ENCODE results near the gene CBFA2T2.
"Not testable (repeated sequence)": the region's sequence is repeated elsewhere in the genome, so short reads cannot be mapped to it uniquely, and the experiment has no call there.

The CBFA2T2 gene

DNA sequence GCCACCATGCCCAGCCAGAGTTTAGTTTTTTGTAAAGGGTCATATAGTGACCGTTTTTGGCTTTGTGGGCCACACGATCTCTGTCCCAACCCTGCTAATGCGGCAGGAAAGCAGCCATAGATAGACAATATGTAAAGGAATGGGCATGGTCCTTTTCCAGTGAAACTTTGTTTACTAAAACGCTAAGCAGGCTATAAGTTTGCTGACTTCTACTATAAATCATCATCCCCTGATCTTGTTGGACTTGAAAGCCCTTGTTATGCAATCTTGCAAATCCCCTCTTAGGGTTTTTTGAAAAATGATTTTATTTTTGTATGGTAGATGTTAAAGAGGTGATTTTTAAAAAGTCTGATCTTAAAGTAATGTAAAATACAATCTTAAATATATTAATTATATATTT is 63.6 kb downstream of the CBFA2T2 start:
- DNase-seq = no peak

DNA sequence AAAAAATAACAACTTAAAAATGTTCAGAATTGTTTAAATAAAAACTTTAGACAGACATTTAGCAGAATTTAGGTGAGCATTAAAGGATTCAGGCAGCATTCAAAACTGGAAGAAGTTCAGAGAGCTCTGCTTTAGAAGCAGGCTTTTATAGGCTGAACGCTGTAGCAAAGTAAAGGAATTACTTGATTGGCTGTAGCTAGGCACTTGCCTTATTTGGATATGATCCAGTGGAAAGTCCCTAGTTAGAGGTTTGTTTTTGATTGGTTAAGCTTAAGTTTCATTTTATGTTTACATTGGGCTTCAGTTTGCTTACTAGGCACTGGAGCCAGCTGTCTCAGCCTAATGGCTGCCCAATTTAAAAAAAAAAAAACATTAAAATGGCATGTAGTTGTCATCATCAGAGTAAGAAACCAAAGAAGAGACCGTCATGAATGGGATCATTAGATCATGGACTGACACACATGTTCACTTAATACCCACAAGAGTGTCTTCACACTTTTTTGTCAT is 65.1 kb downstream of the CBFA2T2 start:
- peak; percentile 94 for DNase-seq

- no peak for DNase-seq
Measured at GRCh38 chr20:33555755-33556154, 65.9 kb downstream of the CBFA2T2 start.

DNA sequence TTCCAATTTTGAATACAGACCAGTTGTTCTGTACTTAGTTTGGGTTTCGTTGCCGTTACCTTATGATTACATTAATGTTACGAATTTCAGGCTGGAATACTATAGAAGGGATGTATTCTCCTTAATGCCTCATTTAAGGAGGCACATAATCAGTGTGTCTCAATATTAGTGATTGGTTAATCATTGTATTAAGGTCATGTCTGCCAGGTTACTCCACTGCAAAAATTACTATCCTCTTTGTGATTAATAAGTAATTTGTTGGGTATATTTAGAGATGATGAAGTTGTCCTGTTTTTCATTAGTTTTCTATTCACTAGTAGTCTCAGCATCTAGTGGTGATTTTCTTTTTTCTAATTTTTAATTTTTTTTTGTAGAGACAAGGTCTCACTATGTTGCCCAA is 66.3 kb downstream of the CBFA2T2 start:
- DNase-seq = no peak

DNA sequence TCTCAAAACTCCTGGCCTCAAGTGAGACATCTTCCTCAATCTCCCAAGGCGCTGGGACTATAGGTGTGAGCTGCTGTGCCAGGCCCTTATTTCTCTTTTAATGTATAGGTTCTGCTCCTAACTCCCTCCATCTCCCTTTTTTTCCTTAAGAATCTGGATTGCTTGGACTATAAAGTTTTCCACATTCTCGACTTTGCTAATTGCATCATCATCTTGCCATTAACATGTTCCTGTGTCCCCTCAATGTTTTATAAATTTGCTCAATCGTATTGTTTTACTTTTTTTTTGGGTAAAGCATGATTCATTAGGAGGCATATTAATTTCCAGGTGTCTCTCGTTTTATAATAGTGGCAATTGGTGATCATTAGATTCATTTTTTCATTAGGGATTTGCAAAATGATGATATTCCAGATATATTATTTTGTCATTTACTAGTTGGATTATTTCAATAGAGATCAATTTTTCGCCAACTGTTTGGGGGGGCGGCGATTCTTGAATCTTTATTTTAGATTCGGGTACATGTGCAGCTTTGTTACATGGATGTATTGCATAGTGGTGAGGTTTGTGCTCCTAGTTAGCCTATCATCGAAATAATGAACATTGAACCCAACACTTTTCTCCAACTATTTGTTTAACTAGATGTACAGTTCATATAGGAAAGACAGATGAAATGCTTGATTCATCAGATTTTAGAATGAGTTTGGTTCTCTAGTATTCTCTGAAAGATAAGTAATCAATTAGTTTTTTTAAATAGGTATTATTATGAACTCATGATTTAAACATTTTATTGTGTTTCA is 68.7 kb downstream of the CBFA2T2 start:
- no peak for DNase-seq

DNA sequence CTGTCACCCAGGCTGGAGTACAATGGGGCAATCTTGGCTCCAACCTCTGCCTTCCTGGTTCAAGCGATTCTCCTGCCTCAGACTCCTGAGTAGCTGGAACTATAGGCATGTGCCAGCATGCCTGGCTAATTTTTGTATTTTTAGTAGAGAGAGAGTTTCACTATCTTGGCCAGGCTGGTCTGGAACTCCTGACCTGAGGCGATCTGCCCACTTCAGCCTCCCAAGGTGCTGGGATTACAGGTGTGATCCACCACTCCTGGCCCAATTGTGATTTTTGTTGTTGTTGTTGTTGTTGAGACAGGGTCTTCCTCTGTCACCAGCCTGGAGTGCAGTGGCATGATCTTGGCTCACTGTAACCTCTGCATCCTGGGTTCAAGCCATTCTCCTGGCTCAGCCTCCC is 69.3 kb downstream of the CBFA2T2 start:
- DNase-seq = no peak

- DNase-seq = no peak
Measured at GRCh38 chr20:33560026-33560425, 70.1 kb downstream of the CBFA2T2 start.

DNA sequence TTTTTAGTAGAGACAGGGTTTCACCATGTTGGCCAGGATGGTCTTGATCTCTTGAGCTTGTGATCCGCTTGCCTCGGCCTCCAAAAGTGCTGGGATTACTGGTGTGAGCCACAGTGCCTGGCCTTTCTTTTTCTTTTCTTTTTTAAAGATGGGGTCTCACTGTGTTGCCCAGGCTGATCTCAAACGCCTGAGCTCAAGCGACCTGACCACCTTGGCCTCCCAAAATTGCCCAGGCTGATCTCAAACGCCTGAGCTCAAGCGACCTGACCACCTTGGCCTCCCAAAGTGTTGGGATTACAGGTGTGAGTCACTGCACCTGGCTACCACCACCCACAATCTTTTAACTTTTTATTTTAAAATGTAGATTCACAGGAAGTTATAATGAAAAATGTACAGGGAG is 71.2 kb downstream of the CBFA2T2 start:
- DNase-seq = not testable (repeated sequence)

GRCh38 chr20:33561692-33562601 is 72.1 kb downstream of the CBFA2T2 start:
- DNase-seq = no peak

DNA sequence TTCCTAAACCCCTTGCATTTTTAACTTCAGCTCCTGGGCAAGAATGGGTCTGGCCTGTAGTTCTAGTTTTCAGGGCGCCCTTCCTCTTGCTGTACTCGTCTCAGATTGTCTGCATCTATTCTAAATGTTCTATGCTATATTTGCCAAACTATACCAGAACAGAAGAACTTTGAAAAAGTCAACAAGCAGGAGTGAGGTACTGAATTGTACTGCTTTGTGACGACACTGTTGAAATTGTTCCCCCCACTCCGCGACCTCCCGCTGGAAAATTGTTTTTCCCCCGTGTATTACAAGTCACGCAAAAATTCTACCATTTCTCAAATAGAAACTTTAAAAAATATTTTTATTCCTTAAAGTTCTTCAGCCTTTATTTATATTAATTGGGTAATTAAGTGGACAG is 73.9 kb downstream of the CBFA2T2 start:
- DNase-seq = no peak

DNA sequence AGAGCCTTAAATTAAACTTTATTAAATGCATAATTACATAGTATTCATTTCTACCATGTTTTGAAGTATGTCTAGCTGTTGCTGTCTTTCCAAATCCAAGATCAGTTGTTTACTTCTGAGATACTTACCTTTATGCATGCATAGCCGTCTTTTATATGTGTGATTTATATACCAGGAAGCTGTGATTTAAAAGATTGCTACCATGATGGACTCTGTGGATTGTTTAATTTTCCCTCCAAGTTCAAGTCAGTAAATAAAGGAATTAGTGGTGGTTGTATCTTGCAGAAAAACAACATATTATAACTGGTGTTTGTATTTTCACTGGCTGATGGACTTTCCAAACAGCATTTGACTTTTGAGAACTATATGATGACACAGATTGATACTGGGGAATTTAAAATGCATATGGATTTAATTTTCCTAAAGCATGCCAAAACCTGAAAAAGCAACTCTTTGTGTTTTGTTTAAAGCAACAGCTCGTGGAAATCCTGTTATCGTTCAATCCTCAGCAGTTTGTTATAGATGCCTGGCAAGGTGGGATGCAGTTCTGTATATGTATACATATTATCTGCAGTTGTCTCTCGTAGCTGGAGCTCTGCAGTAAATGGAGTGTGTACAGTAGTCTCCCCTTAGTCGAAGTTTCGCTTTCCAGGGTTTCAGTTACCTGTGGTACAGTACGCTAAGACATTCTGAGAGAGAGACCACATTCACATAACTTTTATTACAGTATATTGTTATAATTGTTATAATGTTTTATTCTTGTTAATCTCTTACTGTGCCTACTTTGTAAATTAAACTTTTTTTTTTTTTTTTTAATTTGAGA is 77.1 kb downstream of the CBFA2T2 start:
- DNase-seq = no peak

DNA sequence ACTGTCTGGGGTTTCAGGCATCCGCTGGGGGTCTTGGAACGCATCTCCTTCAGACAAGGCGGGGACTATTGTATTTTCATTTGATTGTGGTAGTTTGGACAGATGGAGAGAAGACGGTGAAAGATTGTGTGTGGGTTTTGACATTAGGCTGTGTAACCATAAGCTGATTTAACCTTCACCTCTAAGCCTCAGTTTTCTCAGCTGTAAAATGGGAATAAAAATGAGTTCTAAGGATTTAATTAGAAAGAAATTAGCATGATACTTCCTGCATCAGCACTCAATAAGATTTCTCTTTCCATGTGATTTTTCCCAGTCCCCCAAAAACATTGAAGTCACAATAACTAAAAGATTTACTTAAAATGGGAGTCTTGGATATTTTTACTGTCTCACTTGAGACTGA is 78.1 kb downstream of the CBFA2T2 start:
- no peak for DNase-seq

GRCh38 chr20:33568378-33568777 is 78.5 kb downstream of the CBFA2T2 start:
- DNase-seq = no peak

GRCh38 chr20:33568868-33569801 is 79.2 kb downstream of the CBFA2T2 start:
- no peak for DNase-seq

- DNase-seq = no peak
Measured at GRCh38 chr20:33569802-33570391, 80.0 kb downstream of the CBFA2T2 start.

- DNase-seq = no peak
Measured at GRCh38 chr20:33570743-33571142, 80.8 kb downstream of the CBFA2T2 start.

DNA sequence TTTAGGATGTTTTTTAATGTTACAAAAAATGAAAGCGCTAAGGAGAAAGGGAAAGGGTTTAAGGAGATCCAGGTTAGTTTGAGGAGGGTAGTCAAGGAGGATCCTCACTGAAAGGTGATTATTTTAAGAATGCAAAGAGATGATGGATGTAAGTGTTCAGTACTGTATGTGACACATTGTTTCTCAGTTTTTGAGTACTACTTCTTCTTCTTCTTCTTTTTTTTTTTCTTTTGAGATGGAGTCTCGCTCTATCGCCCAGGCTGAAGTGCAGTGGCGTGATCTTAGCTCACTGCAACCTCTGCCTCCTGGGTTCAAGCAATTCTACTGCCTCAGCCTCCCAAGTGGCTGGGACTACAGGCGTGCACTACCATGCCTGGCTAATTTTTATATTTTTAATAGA is 83.4 kb downstream of the CBFA2T2 start:
- DNase-seq = not testable (repeated sequence)

DNA sequence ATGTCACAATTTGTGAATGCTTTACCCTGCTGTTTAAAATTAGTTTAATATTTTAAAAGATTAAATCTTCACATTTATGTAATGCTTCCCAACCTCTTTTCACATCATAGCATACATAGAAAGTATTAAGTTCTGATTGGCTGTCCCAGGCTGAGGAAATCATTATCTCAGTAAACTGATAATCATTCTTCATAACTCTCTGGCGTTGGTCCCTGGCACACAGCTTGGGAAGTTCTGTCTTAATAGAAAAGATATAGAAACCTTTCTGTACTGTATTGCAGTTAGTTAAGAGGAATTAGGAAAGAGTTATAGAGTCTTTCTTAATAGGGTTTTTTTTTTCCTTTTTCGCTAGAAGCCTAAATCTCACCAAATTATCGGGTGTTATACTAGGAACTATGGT is 85.4 kb downstream of the CBFA2T2 start:
- DNase-seq = no peak

- DNase-seq = no peak
Measured at GRCh38 chr20:33576432-33577125, 86.7 kb downstream of the CBFA2T2 start.

DNA sequence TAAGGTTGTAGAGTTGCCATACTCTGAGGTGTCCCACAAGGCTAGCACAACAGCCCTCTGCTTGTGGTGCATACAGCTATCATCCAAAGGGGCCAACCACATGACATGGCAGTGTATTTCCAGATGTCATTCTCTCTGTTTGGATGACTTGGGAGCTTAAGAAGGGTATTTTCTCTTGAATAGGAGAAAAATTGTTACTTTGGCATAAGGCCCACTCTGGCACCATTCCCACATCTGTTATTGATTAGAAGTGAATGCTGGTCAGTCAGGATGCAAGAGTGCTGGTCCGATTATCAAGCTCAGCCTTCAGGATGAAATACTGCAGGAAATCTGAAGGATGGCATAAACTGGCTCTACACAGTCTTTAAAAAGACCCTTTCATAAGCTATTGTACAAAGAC is 88.6 kb downstream of the CBFA2T2 start:
- DNase-seq = no peak

DNA sequence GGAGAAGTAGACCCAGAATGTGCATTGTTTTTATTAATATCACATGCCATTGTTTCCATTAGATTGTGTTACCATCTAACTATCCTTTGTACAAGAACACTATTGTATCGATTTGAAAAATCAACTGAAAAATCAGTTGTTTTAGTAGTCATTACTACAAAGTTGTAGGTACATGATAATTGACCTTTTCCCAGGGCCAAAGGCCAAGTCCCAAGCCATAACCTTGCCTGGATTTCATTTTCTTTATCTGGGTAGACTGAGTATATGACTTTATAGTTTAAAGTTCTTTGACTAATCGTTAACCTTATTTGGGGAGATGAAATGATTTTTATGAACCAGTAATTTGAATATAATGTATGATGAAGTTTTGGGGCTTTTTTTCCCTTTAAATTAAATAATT is 93.2 kb downstream of the CBFA2T2 start:
- no peak for DNase-seq

All from CD4-positive, alpha-beta T cell treated with Interleukin-21 for 1 hour (primary cell).